PC-3 (cell line): Measurements from ENCODE around the gene SCN8A.

Experiments
- CTCF ChIP-seq: fragments of 300-600 bp; sonication (generic); conservative IDR thresholded peaks from 2 replicates; pipeline ENCODE4 v1.5.1; 2017; ENCODE audit warnings: antibody characterized with exemption, low read depth, mild to moderate bottlenecking, low read length
- EZH2 ChIP-seq: fragments of 300-600 bp; sonication (generic); IDR thresholded peaks from one replicate; pipeline ENCODE4 v1.6.1; 2017; ENCODE audit warnings: antibody characterized with exemption, mild to moderate bottlenecking, low read length; ENCODE audit not compliant: unreplicated experiment
- EZH2phosphoT487 ChIP-seq: fragments of 300-600 bp; sonication (generic); IDR thresholded peaks from 2 replicates; pipeline ENCODE4 v1.6.1; 2018; ENCODE audit warnings: mild to moderate bottlenecking, antibody characterized with exemption, low read length, borderline replicate concordance

GRCh38 chr12:51700887-51701286 lies 109.9 kb downstream of the SCN8A start:
- no peak for TF ChIP-seq CTCF
- TF ChIP-seq EZH2phosphoT487: no peak
- TF ChIP-seq EZH2: no peak
